ENCODE measurements around the gene SLC25A4. TPM values are rescaled to one million over a fixed set of nuclear protein-coding genes. Genes with fewer than 3 reads are reported as not detected.

SLC25A4 gene
- polyA plus RNA-seq, 3 donors = 0.07 TPM; not detected in 2

DNA sequence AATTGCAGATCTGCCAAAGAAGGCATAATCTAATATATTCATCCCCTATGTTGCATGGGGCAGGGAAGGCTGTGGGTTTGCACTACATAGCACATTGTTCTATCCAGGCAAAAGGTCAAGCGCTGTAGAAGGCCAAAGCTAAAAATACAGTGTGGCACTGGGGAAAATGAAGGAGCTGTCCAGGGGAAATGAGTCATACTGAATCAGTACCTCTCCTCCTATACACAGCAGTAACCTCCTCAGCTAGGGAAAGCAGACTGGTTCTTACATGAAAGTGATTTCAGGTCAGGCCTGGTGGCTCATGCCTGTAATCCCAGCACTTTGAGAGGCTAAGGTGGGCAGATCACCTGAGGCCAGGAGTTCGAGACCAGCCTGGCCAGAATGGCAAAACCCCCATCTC is 31.0 kb upstream of the SLC25A4 start:
- no peaks in the 10 kb centered on the region for H3K36me3 ChIP-seq (replicated peaks in 1 of 2; ENCODE audit: control insufficient read depth in 1 of 2, insufficient read depth in 2 of 2, low read length in 2 of 2)
- H3K4me3 Mint-ChIP-seq = no peak overlapping the region
- H3K4me1 ChIP-seq (ENCODE audit: control insufficient read depth in 1 of 2, insufficient read depth in 2 of 2, low read length in 2 of 2) = no peaks in the 10 kb centered on the region
- H3K9ac ChIP-seq (ENCODE audit: insufficient read depth, low read length, poor library complexity, severe bottlenecking) = no peak overlapping the region
- H3K27me3 ChIP-seq (ENCODE audit: control insufficient read depth in 2 of 2, insufficient read depth in 2 of 2, low read length in 2 of 2) = peaks cover 0 to 2% of the 10 kb centered on the region in 2 donors
- no peaks in the 10 kb centered on the region for H3K79me2 ChIP-seq (ENCODE audit: insufficient read depth, low read length)
- no peak for DNase-seq
- H4K20me1 ChIP-seq (ENCODE audit: insufficient read depth, low read length) = no peaks in the 10 kb centered on the region
- intact Hi-C loops (cut with micrococcal nuclease) = no loop called here
- H3K36me3 Mint-ChIP-seq = no peaks in the 10 kb centered on the region
- H3K4me1 Mint-ChIP-seq = no peaks in the 10 kb centered on the region
- no peaks in the 10 kb centered on the region for H3K9me3 Mint-ChIP-seq
- H3K4me2 ChIP-seq (replicated peaks; ENCODE audit: extremely low read depth, low read length, poor library complexity, severe bottlenecking) = no peak overlapping the region
- H3K4me3 ChIP-seq (replicated peaks in 1 of 3; ENCODE audit: low read depth in 2 of 3, low read length in 3 of 3) = no peak overlapping the region
- peaks cover 15 to 20% (median 19%) of the 10 kb centered on the region in 3 donors for H3K27me3 Mint-ChIP-seq (ENCODE audit: low read depth in 3 of 3)
- TF ChIP-seq, protein P1, sequence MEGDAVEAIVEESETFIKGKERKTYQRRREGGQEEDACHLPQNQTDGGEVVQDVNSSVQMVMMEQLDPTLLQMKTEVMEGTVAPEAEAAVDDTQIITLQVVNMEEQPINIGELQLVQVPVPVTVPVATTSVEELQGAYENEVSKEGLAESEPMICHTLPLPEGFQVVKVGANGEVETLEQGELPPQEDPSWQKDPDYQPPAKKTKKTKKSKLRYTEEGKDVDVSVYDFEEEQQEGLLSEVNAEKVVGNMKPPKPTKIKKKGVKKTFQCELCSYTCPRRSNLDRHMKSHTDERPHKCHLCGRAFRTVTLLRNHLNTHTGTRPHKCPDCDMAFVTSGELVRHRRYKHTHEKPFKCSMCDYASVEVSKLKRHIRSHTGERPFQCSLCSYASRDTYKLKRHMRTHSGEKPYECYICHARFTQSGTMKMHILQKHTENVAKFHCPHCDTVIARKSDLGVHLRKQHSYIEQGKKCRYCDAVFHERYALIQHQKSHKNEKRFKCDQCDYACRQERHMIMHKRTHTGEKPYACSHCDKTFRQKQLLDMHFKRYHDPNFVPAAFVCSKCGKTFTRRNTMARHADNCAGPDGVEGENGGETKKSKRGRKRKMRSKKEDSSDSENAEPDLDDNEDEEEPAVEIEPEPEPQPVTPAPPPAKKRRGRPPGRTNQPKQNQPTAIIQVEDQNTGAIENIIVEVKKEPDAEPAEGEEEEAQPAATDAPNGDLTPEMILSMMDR (IDR thresholded peaks at IDR 0.05) = no peak
- no peak overlapping the region for H2AFZ ChIP-seq (ENCODE audit: insufficient read depth, low read depth, low read length, poor library complexity, severe bottlenecking)
- H3K9me3 ChIP-seq (replicated peaks in 1 of 2; ENCODE audit: control insufficient read depth in 1 of 2, insufficient read depth in 1 of 2, low read length in 2 of 2) = no peaks in the 10 kb centered on the region
- no peak overlapping the region for H3K27ac Mint-ChIP-seq
- WGBS (ENCODE audit: insufficient coverage) = no CpG with 5 or more reads among the region's 2 CpGs
- no peak overlapping the region for H3K27ac ChIP-seq (ENCODE audit: low read depth in 1 of 2, low read length in 2 of 2)

DNA sequence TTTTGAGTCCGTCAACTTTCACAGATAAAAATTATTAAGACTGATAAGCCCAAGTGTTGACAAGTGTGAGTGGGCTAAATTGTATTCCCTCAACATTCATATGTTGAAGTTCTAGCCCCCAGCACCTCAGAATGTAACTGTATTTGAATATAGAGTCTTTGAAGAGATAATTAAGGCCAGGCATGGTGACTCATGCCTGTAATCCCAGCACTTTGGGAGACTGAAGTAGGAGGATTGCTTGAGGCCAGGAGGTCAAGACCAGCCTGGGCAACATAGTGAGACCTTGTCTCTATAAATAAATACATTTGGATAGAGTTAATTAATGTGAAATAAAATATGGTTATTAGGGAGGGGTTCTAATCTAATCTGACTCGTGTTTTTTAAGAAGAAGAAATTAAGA is 29.7 kb upstream of the SLC25A4 start:
- DNase-seq = no peak

More for the DNA sequence above, 29.7 kb upstream of the SLC25A4 start:
- peaks cover 12 to 14% (median 14%) of the 10 kb centered on the region in 3 donors for H3K27me3 Mint-ChIP-seq (ENCODE audit: low read depth in 3 of 3)
- H3K27ac Mint-ChIP-seq = no peak overlapping the region
- H3K27ac ChIP-seq (ENCODE audit: low read depth in 1 of 2, low read length in 2 of 2) = no peak overlapping the region
- H2AFZ ChIP-seq (ENCODE audit: insufficient read depth, low read depth, low read length, poor library complexity, severe bottlenecking) = no peak overlapping the region
- no peaks in the 10 kb centered on the region for H3K36me3 ChIP-seq (replicated peaks in 1 of 2; ENCODE audit: control insufficient read depth in 1 of 2, insufficient read depth in 2 of 2, low read length in 2 of 2)
- no peaks in the 10 kb centered on the region for H3K9me3 ChIP-seq (replicated peaks in 1 of 2; ENCODE audit: control insufficient read depth in 1 of 2, insufficient read depth in 1 of 2, low read length in 2 of 2)
- H3K4me2 ChIP-seq (replicated peaks; ENCODE audit: extremely low read depth, low read length, poor library complexity, severe bottlenecking) = no peak overlapping the region
- H3K36me3 Mint-ChIP-seq = no peaks in the 10 kb centered on the region
- no peaks in the 10 kb centered on the region for H4K20me1 ChIP-seq (ENCODE audit: insufficient read depth, low read length)
- no peaks in the 10 kb centered on the region for H3K9me3 Mint-ChIP-seq
- WGBS (ENCODE audit: insufficient coverage) = 100% methylated on average over 1 of the region's 2 CpGs
- TF ChIP-seq, protein P1 (IDR thresholded peaks at IDR 0.05) = no peak
- no peaks in the 10 kb centered on the region for H3K79me2 ChIP-seq (ENCODE audit: insufficient read depth, low read length)
- no peaks in the 10 kb centered on the region for H3K4me1 ChIP-seq (ENCODE audit: control insufficient read depth in 1 of 2, insufficient read depth in 2 of 2, low read length in 2 of 2)
- H3K4me1 Mint-ChIP-seq = no peaks in the 10 kb centered on the region
- no peak overlapping the region for H3K4me3 Mint-ChIP-seq
- intact Hi-C loops (cut with micrococcal nuclease) = no loop called here
- H3K9ac ChIP-seq (ENCODE audit: insufficient read depth, low read length, poor library complexity, severe bottlenecking) = no peak overlapping the region
- H3K4me3 ChIP-seq (replicated peaks in 1 of 3; ENCODE audit: low read depth in 2 of 3, low read length in 3 of 3) = no peak overlapping the region
- H3K27me3 ChIP-seq (ENCODE audit: control insufficient read depth in 2 of 2, insufficient read depth in 2 of 2, low read length in 2 of 2) = peaks cover 0 to 2% of the 10 kb centered on the region in 2 donors
